HUES48 (cell line): ENCODE data around the gene ZFPL1.
A peak's percentile ranks its signal among the peaks of the same experiment; 100 is the strongest.

Experiments used
- H3K27ac ChIP-seq: one replicate; pipeline ENCODE4 v1.7.0; 2013; ENCODE audit warnings: low read depth, low read length, inconsistent platforms
- H3K27me3 ChIP-seq: 2 replicates; pipeline ENCODE4 v1.6.1; 2013; ENCODE audit warnings: mild to moderate bottlenecking, low read length; ENCODE audit not compliant: control insufficient read depth, insufficient read depth
- H3K36me3 ChIP-seq: 2 replicates; pipeline ENCODE4 v1.6.1; 2013; ENCODE audit warnings: low read length; ENCODE audit not compliant: control insufficient read depth, insufficient read depth
- H3K4me1 ChIP-seq: 2 replicates; pipeline ENCODE4 v1.6.1; 2013; ENCODE audit warnings: mild to moderate bottlenecking, low read length; ENCODE audit not compliant: control insufficient read depth, insufficient read depth
- H3K4me3 ChIP-seq: 2 replicates; pipeline ENCODE4 v1.5.1; 2013; ENCODE audit warnings: mild to moderate bottlenecking, low read depth, low read length
- H3K9ac ChIP-seq: 2 replicates; pipeline ENCODE4 v1.6.1; 2013; ENCODE audit warnings: mild to moderate bottlenecking, low read depth, low read length, moderate library complexity
- H3K9me3 ChIP-seq: 2 replicates; pipeline ENCODE4 v1.6.1; 2013; ENCODE audit warnings: low read length; ENCODE audit not compliant: control insufficient read depth, insufficient read depth

Gene ZFPL1

DNA sequence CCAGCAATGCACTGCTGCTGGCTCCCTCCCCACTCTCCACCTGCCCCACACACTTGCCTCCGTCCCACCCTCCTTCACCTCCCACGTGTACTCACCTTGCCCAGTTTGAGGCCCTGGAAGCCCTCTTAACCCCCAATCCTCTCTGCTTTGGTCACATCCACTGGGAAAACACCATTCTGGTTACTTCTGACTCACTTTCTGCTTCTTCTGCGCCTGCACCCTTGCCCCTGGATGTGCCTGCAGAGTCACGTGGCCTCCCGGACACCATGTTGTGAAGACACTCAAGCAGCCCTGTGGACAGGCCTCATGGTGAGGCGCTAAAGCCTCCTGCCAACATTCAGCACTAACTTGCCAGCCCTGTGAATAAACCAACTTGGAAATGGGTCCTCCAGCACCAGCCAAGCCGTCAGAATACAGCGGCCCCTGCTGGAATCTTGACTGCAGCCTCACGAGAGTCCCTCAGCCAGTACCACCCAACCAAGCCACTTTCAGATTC, 23.1 kb upstream of the ZFPL1 start:
- Histone ChIP-seq H3K4me1 (no peaks in the 10 kb centered on the region), H3K9ac (no peak overlapping the region), H3K27me3 (no peaks in the 10 kb centered on the region), H3K4me3 (no peak overlapping the region), H3K9me3 (no peaks in the 10 kb centered on the region), H3K27ac (no peak overlapping the region), H3K36me3 (no peaks in the 10 kb centered on the region)

- Histone ChIP-seq H3K9ac (no peak overlapping the region), H3K27ac (no peak overlapping the region), H3K36me3 (no peaks in the 10 kb centered on the region), H3K4me1 (peaks cover 6% of the 10 kb centered on the region; the same call in 1 of the 2 replicates), H3K27me3 (no peaks in the 10 kb centered on the region), H3K4me3 (no peak overlapping the region), H3K9me3 (no peaks in the 10 kb centered on the region)
Observed at GRCh38 chr11:65063532-65063931, 20.5 kb upstream of the ZFPL1 start.

DNA sequence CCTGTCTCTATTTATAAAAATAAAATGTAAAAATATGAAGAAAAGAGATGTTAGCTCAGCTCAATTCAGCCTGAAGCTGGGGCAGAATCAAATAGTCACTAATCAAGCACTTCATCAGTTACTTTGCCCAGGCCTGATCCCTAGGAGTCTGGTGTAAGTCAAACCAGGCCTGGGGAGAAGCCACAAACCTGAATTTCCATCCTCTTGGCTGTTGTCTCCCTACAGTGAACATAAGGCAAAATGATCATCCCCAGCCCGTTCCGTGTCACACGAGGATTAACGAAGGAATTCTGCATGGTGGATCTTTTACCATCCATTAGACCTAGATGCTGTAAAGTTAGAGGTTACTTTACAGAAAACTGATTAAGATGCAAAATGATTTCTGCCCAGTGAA, 19.2 kb upstream of the ZFPL1 start:
- Histone ChIP-seq H3K4me1 (peaks cover 6% of the 10 kb centered on the region; the same call in 1 of the 2 replicates), H3K27me3 (no peaks in the 10 kb centered on the region), H3K36me3 (no peaks in the 10 kb centered on the region), H3K4me3 (no peak overlapping the region), H3K9me3 (no peaks in the 10 kb centered on the region), H3K27ac (no peak overlapping the region), H3K9ac (no peak overlapping the region)

DNA sequence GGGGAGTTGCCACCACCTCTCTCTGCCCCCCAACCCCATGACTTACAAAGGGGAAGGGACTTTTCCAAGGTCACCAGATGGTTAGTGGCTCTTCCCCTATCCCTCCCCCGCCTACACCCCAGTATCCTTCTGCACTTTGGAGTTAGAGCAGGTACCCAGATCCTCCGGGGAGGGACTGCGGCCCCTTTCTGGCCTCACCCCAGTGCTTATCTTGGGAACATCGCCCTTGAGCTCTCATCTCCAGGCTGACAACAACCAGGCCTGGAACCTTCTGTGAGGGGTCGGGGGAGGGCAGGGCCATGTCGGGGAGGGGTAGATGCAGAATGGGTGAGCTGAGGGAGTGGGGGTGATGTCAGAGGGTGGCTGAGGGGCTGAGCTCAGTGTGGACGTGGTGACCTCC, 18.2 kb upstream of the ZFPL1 start:
- H3K27me3 ChIP-seq: no peaks in the 10 kb centered on the region
- no peak overlapping the region for H3K27ac ChIP-seq
- no peak overlapping the region for H3K9ac ChIP-seq
- peaks cover 6% of the 10 kb centered on the region; the same call in 1 of the 2 replicates for H3K4me1 ChIP-seq
- H3K4me3 ChIP-seq: no peak overlapping the region
- no peaks in the 10 kb centered on the region for H3K36me3 ChIP-seq
- H3K9me3 ChIP-seq: no peaks in the 10 kb centered on the region

- H3K36me3 ChIP-seq: no peaks in the 10 kb centered on the region
- peak overlapping the region; percentile 69 for H3K27ac ChIP-seq
- H3K4me1 ChIP-seq: peaks cover 6% of the 10 kb centered on the region; the same call in 1 of the 2 replicates
- H3K9ac ChIP-seq: 0 out of 2 replicates have a peak overlapping the region, but pooled peaks have one; percentile 4
- no peaks in the 10 kb centered on the region for H3K27me3 ChIP-seq
- H3K4me3 ChIP-seq: no peak overlapping the region; the same call in 1 of the 2 replicates
- no peaks in the 10 kb centered on the region for H3K9me3 ChIP-seq
Observed at GRCh38 chr11:65066315-65066714, 17.7 kb upstream of the ZFPL1 start.

- Histone ChIP-seq H3K27ac (peak overlapping the region; percentile 69), H3K36me3 (no peaks in the 10 kb centered on the region), H3K4me1 (peaks cover 6% of the 10 kb centered on the region; the same call in 1 of the 2 replicates), H3K27me3 (no peaks in the 10 kb centered on the region), H3K4me3 (no peak overlapping the region; the same call in 1 of the 2 replicates), H3K9me3 (no peaks in the 10 kb centered on the region), H3K9ac (no peak overlapping the region)
Observed at GRCh38 chr11:65066805-65067291, 17.2 kb upstream of the ZFPL1 start.

DNA sequence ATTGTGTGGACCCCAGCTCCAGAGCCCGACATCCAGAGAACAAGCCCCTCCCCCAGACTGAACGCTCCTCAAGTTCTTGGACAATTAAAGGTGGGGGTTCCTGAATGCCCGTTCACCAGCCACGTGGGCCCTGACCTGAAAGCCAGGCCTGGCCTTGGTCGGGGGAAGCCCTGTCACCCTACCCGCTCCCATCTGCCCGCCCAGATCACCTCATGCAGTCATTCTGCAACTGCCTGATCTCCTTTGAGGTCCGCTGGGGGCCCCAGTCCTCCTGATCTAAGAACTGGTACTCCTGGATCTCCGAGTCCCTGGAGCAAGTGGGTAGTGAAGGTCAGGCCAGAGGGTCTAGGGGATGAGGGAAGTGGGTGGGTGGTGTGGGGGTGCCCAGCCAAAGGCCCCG, 16.6 kb upstream of the ZFPL1 start:
- no peaks in the 10 kb centered on the region for H3K27me3 ChIP-seq
- H3K9me3 ChIP-seq: no peaks in the 10 kb centered on the region
- no peak overlapping the region for H3K9ac ChIP-seq
- no peak overlapping the region for H3K4me3 ChIP-seq
- H3K4me1 ChIP-seq: peaks cover 6% of the 10 kb centered on the region; the same call in 1 of the 2 replicates
- no peaks in the 10 kb centered on the region for H3K36me3 ChIP-seq
- peak overlapping the region; percentile 69 for H3K27ac ChIP-seq

DNA sequence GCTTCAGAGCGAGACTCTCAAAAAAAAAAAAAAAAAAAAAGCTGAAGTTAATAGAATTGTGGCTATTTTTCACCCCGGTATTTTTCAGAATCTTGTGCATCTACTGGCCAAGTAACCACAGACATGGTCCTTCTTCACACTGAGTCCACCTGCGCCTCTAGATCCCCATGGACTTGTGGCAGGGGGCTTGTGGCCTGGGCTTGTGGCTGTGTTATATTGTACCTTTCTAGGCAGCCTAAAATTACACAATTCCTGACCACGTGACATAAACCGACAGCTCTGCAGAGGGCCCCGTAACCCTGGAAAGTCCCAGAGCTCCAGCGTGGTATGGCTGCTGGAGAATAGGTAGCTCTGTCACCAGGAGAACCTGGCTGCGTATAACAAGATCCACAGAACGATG, 14.8 kb upstream of the ZFPL1 start:
- peaks cover 6% of the 10 kb centered on the region; the same call in 1 of the 2 replicates for H3K4me1 ChIP-seq
- H3K4me3 ChIP-seq: no peak overlapping the region
- H3K9ac ChIP-seq: no peak overlapping the region
- no peaks in the 10 kb centered on the region for H3K9me3 ChIP-seq
- H3K27ac ChIP-seq: no peak overlapping the region
- H3K27me3 ChIP-seq: no peaks in the 10 kb centered on the region
- H3K36me3 ChIP-seq: no peaks in the 10 kb centered on the region

DNA sequence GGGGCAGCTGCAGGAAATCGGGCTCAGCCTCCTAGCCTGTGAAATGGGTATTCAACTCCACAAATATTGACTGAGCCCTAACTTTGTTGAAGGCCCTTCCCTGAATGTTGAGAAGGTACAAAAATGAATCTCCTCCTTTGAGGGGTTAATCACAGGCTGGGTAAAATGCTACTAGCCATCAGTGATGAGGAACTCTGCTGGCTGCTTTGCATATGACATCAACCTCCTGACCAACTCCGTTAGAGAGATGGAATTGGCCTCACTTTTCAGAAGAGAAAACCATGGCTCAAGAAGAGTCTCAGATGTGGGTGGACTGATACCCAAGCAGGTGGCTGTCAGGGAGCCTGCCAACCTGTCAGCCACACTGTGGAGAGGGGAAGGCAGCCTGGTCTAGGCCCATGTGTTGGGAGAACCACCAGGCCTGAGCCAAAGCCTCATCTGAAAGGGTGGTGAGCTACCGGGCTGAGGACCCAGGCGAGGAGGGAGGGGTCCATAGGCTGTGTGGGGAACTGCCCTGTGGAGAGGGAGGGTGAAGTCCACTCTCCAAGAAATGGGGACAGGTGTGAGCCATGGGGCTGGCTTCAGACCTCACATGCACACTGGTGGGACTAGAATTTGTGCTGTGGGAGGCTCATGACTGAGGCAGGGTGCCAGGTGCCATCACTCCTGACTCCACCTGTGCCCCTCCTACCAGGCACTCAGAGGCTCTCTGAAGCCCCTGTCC, 12.0 kb upstream of the ZFPL1 start:
- Histone ChIP-seq H3K4me1 (no peaks in the 10 kb centered on the region; the same call in 1 of the 2 replicates), H3K27me3 (no peaks in the 10 kb centered on the region), H3K4me3 (no peak overlapping the region), H3K27ac (no peak overlapping the region), H3K9me3 (no peaks in the 10 kb centered on the region), H3K36me3 (peaks cover 14% of the 10 kb centered on the region), H3K9ac (no peak overlapping the region)

DNA sequence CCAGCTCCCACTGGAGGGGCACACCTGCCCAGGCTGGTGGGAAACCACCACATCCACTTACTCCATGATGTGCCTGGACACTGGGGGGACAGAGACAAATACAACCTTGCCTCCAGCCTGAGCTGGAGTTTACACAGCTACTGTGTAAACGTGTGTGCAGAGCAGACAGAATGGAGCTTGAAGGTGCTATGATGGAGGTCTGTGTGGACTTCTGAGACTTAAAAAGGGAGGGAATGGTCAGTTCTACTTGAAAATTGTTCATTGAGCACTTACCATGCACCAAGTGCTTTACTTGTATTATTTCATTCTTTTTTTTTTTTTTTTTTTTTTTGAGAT, 11.4 kb upstream of the ZFPL1 start:
- Histone ChIP-seq H3K27me3 (no peaks in the 10 kb centered on the region), H3K4me3 (no peak overlapping the region), H3K4me1 (no peaks in the 10 kb centered on the region; the same call in 1 of the 2 replicates), H3K36me3 (peaks cover 19% of the 10 kb centered on the region), H3K9me3 (no peaks in the 10 kb centered on the region), H3K9ac (no peak overlapping the region), H3K27ac (no peak overlapping the region)

- Histone ChIP-seq H3K4me1 (no peaks in the 10 kb centered on the region), H3K27ac (no peak overlapping the region), H3K9me3 (no peaks in the 10 kb centered on the region), H3K36me3 (peaks cover 57% of the 10 kb centered on the region), H3K4me3 (no peak overlapping the region), H3K27me3 (no peaks in the 10 kb centered on the region), H3K9ac (no peak overlapping the region)
Observed at GRCh38 chr11:65077451-65077850, 6.6 kb upstream of the ZFPL1 start.
